ENCODE results near the gene IRS2. TPM values are rescaled to one million over a fixed set of nuclear protein-coding genes. Genes with fewer than 3 reads are reported as not detected.

The IRS2 gene, protein sequence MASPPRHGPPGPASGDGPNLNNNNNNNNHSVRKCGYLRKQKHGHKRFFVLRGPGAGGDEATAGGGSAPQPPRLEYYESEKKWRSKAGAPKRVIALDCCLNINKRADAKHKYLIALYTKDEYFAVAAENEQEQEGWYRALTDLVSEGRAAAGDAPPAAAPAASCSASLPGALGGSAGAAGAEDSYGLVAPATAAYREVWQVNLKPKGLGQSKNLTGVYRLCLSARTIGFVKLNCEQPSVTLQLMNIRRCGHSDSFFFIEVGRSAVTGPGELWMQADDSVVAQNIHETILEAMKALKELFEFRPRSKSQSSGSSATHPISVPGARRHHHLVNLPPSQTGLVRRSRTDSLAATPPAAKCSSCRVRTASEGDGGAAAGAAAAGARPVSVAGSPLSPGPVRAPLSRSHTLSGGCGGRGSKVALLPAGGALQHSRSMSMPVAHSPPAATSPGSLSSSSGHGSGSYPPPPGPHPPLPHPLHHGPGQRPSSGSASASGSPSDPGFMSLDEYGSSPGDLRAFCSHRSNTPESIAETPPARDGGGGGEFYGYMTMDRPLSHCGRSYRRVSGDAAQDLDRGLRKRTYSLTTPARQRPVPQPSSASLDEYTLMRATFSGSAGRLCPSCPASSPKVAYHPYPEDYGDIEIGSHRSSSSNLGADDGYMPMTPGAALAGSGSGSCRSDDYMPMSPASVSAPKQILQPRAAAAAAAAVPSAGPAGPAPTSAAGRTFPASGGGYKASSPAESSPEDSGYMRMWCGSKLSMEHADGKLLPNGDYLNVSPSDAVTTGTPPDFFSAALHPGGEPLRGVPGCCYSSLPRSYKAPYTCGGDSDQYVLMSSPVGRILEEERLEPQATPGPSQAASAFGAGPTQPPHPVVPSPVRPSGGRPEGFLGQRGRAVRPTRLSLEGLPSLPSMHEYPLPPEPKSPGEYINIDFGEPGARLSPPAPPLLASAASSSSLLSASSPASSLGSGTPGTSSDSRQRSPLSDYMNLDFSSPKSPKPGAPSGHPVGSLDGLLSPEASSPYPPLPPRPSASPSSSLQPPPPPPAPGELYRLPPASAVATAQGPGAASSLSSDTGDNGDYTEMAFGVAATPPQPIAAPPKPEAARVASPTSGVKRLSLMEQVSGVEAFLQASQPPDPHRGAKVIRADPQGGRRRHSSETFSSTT (N-terminal part only)
- 35.2 and 43.5 TPM in 2 replicates for total RNA-seq (2014; rRNA removed; shearing (Covaris generic))

DNA sequence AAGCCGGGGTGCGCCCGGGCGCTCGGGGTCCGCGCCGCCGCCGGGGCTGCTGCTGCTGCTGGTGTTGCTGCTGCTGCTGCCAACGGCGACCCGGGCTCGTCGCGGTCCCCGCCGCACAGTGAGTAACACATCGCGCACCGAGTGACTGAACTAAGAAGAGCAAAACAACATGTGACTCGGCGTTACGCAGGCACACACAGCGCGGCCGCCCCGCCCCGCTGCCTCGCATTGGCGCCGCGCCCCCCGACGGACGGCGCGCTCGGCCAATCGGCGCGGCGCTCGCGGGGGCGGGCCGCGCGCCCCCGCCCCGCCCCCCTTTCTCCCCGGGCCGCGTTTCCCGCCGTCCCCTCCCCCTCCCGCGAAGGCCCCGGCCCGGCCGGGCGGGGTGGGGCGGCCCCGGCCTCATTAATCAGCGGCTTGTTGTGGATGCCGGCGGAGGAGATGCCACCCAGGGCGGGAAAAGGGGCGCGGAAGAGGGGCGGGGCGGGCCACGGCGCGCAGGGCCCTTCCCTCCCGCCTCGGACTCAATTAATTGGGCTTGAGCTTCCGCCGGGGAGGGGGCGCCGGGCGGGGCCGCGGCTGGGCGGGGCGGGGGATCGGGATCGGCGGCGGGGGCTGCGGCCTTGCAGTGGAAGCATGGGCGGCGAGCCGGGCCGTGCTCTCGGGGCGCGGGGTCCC lies at the start of gene IRS2:
IRS2 (minus strand) TSS at position 127 of the 678 bp plus-strand sequence. CDS start 530 bp downstream, outside the sequence.

